ENCODE results near the gene LHFPL6.

LHFPL6 gene

GRCh38 chr13:39410096-39410901, 192.7 kb downstream of the LHFPL6 start:
- DNase-seq, result peak in 1 of 2 donors; percentile 39

- no peak for DNase-seq
Measured at GRCh38 chr13:39408512-39408911, 194.5 kb downstream of the LHFPL6 start.

DNA sequence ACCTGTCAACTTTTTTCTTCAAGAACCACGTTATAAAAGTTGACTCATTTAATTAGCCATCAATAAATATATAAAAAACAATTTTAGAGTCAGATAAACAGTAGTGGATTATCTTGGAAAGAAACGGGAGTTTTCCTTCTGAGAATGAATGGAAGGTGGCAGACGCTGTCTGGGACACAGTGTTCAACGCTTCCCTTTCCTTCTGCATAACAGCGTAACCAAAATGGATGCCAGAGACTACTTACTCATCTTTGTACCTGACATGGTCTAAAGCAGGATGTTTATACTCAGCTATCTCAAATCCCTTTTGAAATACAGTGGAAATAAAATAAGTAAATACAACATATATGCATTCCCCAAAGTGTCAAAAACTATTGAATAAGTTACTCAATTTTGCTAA, 195.2 kb downstream of the LHFPL6 start:
- no peak for DNase-seq

DNA sequence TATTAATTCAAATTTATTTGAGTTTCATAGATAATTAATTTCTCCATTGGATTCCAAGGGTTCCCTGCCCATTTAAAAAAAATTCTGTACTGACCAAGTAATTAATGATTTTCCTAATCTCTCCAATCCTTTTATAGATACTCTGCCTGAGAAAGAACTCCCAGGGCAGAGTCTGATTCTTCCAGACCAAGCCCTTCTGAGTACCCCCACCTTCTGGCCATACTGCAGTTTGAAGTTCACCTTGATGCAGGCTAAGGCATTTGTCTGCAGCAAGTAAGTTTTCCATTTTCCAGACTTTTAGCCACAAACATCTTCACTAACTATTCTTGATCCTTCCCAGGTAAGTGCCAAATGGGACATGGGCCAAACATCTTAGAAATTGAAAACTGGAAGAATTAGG, 195.9 kb downstream of the LHFPL6 start:
- DNase-seq, result no peak

DNA sequence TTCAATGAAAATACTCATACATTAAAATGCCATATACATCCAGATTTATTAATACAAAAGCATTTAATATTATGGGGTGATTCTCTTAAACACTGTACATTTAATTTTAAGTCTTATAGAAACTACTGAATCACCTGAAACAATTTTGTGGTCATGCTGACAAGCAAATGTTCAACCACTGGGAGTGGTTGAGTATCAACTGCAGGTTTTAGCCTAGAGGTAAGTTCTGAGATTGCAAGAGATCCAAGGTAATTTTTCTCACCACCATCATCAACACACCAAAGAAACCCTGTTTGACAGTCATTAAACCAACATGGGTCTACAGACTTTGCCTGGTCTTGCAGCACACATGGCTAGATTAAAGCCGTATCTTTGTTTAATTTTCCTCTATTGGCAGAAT, 196.3 kb downstream of the LHFPL6 start:
- DNase-seq, result no peak

DNA sequence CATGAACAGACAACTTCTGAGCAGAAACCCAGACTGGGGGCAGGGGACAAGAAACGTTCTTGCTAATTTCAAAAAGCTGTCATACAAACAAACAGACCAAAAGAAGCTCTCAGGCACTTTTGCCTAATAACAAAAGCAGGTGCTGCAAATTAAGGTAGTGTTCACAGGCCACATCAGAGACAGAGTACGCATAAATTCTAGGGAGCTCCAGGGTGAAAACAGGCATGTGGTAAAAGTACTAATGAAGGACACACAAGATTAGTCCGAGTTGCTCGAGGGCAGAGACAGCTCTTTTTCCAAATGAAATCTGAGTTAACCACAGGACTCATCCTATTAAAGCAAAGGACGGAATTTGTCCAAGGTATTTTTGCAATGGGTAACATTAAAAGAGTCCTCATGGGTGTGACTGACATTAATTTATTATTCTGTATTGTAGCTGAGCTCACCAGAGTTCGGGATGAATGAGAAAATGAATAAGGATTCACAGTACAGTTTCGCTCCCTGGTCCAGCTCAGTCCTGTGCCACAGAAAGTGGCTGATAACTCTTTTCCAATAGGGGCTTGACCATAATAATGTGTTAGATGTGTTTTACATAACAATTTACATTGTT, 197.3 kb downstream of the LHFPL6 start:
- no peak for DNase-seq

DNA sequence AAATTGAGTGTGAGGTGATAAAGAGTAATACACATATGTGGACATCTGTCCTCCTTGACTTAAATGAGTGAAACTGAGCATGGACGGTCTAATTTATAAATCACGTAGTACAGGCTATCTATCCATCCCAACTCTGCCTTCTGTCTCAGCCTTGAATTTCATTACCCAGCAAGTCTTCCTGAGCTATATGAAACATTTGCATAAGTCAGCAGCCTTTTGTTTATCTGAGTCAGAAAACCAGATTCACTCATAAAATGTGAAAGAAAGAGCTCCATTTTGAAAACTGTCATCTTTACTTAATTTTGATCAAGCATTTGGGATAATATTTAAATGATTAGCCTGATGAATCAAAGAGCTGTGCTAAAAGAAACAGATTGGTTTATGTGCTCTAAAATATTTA, 197.9 kb downstream of the LHFPL6 start:
- DNase-seq, result no peak

- no peak for DNase-seq
Measured at GRCh38 chr13:39403106-39403505, 199.9 kb downstream of the LHFPL6 start.

GRCh38 chr13:39402221-39402970, 200.6 kb downstream of the LHFPL6 start:
- DNase-seq, result no peak

- DNase-seq, result no peak
Measured at GRCh38 chr13:39401756-39402155, 201.2 kb downstream of the LHFPL6 start.

DNA sequence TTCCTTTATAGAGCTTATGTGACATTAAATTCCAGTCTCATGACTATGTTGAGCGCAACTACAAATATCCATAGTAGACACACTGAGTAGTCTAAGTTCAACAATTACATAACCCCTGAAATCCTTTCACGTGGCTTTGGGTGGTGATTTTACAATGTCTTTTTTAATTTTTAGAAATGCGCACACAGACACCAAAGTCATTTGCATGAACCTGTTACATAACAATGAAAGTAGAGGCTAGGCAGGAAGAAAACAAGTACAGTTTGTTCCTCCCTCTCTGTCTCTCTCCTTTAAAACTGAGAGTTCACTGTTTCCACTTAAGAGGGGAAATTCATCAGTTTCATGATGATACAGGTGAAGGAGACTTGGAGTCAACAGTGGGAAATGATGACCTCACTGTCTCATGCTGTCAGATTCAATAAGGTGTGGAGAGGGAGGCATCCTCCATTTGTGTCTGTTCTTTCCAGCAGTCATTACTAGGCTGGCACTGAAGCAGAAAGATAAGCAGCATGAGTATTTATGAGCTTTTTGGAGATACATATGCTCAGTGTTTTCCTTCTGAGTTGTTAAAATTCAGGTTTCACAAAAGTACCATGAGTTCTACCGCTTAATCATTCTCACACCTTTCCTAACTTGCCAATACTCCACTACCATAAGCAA, 201.8 kb downstream of the LHFPL6 start:
- peak in 1 of 2 donors; percentile 79 for DNase-seq

- no peak for DNase-seq
Measured at GRCh38 chr13:39399102-39399501, 203.9 kb downstream of the LHFPL6 start.

DNA sequence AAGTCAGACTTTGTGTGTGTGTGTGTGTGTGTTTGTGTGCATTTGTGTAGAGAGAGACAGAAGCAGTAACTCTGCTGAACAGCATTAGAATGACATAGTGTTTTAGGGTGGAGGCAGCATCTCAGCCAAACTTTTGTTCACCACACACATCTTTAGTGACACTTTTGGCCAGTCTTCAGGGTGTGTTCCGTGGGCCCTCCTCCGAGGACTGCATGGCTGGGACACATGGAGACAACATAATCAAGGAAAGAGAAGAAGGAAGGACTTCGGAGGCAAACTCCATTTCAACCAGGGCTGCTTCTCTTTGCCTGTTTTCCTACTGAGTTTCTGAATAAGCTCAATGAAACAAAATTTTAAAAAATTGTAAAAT, 205.1 kb downstream of the LHFPL6 start:
- DNase-seq, result no peak

- DNase-seq, result no peak
Measured at GRCh38 chr13:39397226-39397895, 205.6 kb downstream of the LHFPL6 start.

DNA sequence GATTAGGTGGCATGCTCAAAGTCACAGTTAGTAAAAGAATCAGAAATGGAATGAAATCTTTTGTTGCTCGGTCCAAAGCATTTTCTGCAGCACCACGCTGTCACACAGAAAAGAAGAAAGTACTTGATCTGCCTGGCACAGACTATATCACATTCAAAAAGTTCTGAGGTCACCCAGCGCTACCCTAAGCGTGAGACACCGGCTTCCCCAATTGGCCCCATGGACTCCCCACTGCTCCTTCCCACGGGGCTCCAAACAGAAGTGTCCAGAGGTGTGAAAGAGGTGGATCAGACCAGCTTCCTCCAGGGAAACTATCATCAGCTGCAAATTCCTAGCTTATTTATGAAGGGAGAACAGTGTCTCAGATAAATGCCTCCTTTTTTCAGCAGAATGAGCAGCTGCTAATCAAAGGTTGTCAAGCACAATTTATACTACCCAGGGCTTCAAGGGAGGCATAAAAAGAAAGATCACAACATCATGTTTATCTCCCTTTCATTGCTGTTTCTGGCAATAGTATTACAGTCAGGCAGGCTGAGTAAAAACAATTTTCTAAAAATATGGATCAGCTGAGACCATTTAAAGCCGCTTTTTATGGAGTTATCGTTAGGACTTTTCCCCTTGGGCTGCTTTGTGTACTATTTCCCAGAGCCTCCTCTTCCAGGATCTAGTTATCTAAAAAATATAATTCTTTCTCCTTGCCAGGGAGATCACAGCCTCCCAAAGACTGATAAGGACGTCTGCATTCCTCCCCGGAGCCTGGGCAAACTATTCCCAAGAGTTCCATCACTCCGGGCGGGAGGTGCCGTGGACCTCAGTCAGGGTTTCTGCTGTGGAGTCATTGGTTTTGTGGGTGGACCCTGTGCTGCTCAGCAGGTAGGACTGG, 208.0 kb downstream of the LHFPL6 start:
- DNase-seq, result no peak

GRCh38 chr13:39391761-39392160, 211.2 kb downstream of the LHFPL6 start:
- no peak for DNase-seq

GRCh38 chr13:39389013-39389412, 214.0 kb downstream of the LHFPL6 start:
- no peak for DNase-seq

GRCh38 chr13:39385621-39386231, 217.3 kb downstream of the LHFPL6 start:
- DNase-seq, result peak in 1 of 2 donors; percentile 54

DNA sequence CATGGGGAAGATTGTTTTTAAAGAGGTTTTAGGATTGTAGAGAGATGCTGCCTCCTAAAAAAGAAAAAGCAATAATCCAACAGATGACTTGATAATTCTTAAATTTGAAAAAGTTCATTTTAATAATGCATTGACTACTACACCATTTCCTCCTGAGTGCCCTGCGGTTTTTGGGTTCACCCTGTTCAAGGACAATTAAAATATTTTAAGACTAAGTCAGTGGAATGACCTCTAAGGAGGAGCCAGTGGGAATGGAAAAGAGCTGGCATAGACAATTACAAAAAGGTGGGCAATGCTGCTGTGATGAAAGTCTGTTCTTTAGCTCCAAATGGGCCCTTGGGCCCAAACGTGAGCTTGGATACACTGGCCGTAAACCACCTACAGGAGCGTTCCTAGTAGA, 217.8 kb downstream of the LHFPL6 start:
- no peak for DNase-seq

DNA sequence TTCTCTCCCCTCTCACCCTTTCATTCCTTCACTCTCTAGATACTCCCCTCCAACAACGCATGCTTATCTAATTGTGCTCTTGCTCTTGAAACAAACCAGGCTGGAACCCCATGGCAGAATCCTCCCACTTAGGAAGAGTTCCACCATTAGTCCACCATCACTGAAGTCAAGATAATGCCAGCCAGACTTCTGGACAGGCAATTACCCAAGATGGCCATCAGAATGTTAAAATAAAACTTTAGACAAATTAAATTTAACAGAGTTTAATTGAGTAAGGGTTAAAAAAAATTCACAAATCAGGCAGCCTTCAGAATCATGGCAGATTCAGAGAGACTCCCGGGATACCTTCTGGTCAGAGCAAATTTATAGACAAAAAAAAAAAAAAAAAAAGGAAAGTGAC, 221.5 kb downstream of the LHFPL6 start:
- DNase-seq, result no peak
